ENCODE results near the gene ZP1. TPM values are rescaled to one million over a fixed set of nuclear protein-coding genes. Genes with fewer than 3 reads are reported as not detected.
"Not testable (repeated sequence)": the region's sequence is repeated elsewhere in the genome, so short reads cannot be mapped to it uniquely, and the experiment has no call there.

The ZP1 gene, protein sequence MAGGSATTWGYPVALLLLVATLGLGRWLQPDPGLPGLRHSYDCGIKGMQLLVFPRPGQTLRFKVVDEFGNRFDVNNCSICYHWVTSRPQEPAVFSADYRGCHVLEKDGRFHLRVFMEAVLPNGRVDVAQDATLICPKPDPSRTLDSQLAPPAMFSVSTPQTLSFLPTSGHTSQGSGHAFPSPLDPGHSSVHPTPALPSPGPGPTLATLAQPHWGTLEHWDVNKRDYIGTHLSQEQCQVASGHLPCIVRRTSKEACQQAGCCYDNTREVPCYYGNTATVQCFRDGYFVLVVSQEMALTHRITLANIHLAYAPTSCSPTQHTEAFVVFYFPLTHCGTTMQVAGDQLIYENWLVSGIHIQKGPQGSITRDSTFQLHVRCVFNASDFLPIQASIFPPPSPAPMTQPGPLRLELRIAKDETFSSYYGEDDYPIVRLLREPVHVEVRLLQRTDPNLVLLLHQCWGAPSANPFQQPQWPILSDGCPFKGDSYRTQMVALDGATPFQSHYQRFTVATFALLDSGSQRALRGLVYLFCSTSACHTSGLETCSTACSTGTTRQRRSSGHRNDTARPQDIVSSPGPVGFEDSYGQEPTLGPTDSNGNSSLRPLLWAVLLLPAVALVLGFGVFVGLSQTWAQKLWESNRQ
- polyA plus RNA-seq (ENCODE audit: low read depth in 6 of 6) = not detected

GRCh38 chr11:60866911-60867870, at the start of gene ZP1:
Gene ZP1, plus strand, starts transcription at chr11:60867542. Its CDS starts 20 bp downstream, at chr11:60867562.
- ATAC-seq (ENCODE audit: low read depth in 2 of 2) (no peak), DNase-seq (no peak)
- H3K9me3 Mint-ChIP-seq = no peaks in the 10 kb centered on the region
- H3K27me3 Mint-ChIP-seq = peaks cover 0 to 15% (median 7%) of the 10 kb centered on the region in 3 donors
- no peak within 1 kb of the TSS for H3K4me3 Mint-ChIP-seq
- H3K27ac Mint-ChIP-seq = no peak within 1 kb of the TSS
- H3K4me1 Mint-ChIP-seq = no peaks in the 10 kb centered on the region
- H3K36me3 Mint-ChIP-seq = no peaks in the 10 kb centered on the region

- ATAC-seq (ENCODE audit: low read depth in 2 of 2) = no peak
- H3K4me1 Mint-ChIP-seq = peaks cover 8 to 10% (median 9%) of the 10 kb centered on the region in 3 donors
- H3K4me3 Mint-ChIP-seq = no peak overlapping the region
- H3K27me3 Mint-ChIP-seq = peaks cover 0 to 15% (median 4%) of the 10 kb centered on the region in 3 donors
- H3K36me3 Mint-ChIP-seq = no peaks in the 10 kb centered on the region
- no peak for DNase-seq
- no peak overlapping the region for H3K27ac Mint-ChIP-seq
- H3K9me3 Mint-ChIP-seq = peaks cover 0 to 20% (median 13%) of the 10 kb centered on the region in 7 donors
Observed at GRCh38 chr11:60818057-60818456, 49.3 kb upstream of the ZP1 start.

DNA sequence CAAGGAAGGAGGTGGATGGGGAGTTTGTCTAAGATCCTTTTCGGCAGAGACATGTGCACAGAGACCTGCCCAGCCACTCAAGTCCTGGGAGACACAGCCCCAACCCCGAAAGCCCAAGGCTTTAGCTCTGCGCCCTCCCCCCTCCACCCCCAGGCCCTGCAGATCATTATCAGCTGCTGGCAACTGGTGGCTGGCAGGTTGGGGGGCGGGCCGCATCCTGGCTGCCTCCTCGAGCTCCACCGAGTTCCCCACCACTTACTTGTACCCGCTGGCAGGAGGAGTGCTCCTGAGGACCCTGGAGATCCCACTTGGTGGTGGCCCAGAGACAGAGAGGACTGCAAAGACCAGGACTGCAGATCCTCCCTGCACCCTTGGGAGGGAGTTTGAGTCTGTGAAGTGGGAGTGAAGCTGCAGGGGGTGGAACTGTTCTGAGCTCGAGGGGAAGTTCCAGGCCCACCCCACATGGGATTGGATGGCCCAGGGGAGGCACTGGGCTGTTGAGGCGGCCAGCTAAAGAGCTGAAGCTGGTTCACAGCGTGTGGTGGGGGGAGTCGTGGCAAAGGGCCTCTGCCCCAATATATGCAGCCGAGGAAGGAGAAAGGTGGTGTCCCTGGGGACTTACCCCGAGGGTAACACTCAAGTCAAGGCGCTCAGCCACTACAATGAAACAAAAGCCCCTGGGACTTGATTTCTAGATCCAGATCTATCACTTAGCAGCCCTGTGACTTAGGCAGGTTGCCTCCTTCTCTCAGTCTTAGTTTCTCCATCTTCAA, 45.3 kb upstream of the ZP1 start:
- peaks cover 0 to 15% (median 4%) of the 10 kb centered on the region in 3 donors for H3K27me3 Mint-ChIP-seq
- ATAC-seq (ENCODE audit: low read depth in 2 of 2) (no peak), DNase-seq (no peak)

GRCh38 chr11:60823745-60824306, 43.5 kb upstream of the ZP1 start:
- ATAC-seq (ENCODE audit: low read depth in 2 of 2); H3K27ac Mint-ChIP-seq; H3K36me3 Mint-ChIP-seq; DNase-seq; H3K4me1 Mint-ChIP-seq; H3K9me3 Mint-ChIP-seq: not testable (repeated sequence)
- peak overlapping the region in 1 of 8 donors; percentile 13 for H3K4me3 Mint-ChIP-seq
- peaks cover 0 to 14% (median 4%) of the 10 kb centered on the region in 3 donors for H3K27me3 Mint-ChIP-seq

More for the DNA sequence above, 45.3 kb upstream of the ZP1 start:
- no peaks in the 10 kb centered on the region for H3K36me3 Mint-ChIP-seq
- H3K4me3 Mint-ChIP-seq = no peak overlapping the region
- H3K4me1 Mint-ChIP-seq = peaks cover 4 to 10% (median 5%) of the 10 kb centered on the region in 3 donors
- peaks cover 0 to 9% (median 6%) of the 10 kb centered on the region in 7 donors for H3K9me3 Mint-ChIP-seq
- H3K27ac Mint-ChIP-seq = peak overlapping the region in 1 of 6 donors; percentile 56

DNA sequence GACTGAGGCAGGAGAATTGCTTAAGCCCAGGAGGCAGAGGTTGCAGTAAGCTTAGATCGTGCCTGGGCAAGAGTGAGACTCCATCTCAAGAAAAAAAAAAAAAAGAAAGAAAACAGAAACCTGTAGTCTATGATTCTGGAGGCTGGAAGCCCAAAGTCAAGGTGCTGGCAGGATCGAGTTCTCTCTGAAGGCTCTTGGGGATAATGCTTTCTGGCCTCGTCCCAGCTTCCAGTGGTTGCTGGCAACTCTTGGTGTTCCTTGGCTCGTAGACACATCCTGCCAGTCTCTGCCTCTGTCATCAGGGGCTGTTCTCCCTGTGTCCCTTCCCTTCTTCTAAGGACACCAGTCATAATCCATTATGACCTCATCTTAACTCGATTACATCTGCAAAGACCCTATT, 42.2 kb upstream of the ZP1 start:
- ATAC-seq (ENCODE audit: low read depth in 2 of 2) (no peak), DNase-seq (no peak)
- Mint-ChIP-seq H3K4me3 (no peak overlapping the region), H3K27me3 (peaks cover 0 to 11% (median 0%) of the 10 kb centered on the region in 3 donors), H3K36me3 (no peaks in the 10 kb centered on the region), H3K4me1 (peaks cover 4 to 10% (median 5%) of the 10 kb centered on the region in 3 donors), H3K9me3 (no peaks in the 10 kb centered on the region), H3K27ac (no peak overlapping the region)

- DNase-seq (no peak), ATAC-seq (ENCODE audit: low read depth in 2 of 2) (no peak)
- Mint-ChIP-seq H3K4me1 (peaks cover 5 to 10% (median 6%) of the 10 kb centered on the region in 3 donors), H3K4me3 (no peak overlapping the region), H3K27me3 (peaks cover 0 to 11% (median 0%) of the 10 kb centered on the region in 3 donors), H3K36me3 (no peaks in the 10 kb centered on the region), H3K9me3 (no peaks in the 10 kb centered on the region), H3K27ac (no peak overlapping the region)
Observed at GRCh38 chr11:60825790-60826189, 41.6 kb upstream of the ZP1 start.

- Mint-ChIP-seq H3K4me3 (peak overlapping the region in 3 of 8 donors; percentile 1 to 79 (median 23)), H3K9me3 (no peaks in the 10 kb centered on the region), H3K27me3 (peaks cover 0 to 15% (median 4%) of the 10 kb centered on the region in 3 donors), H3K4me1 (peaks cover 0 to 5% (median 3%) of the 10 kb centered on the region in 3 donors), H3K27ac (no peak overlapping the region), H3K36me3 (no peaks in the 10 kb centered on the region)
- DNase-seq (no peak), ATAC-seq (ENCODE audit: low read depth in 2 of 2) (peak in 1 of 2 donors; percentile 43)
Observed at GRCh38 chr11:60830478-60831142, 36.7 kb upstream of the ZP1 start.

- Mint-ChIP-seq H3K9me3 (no peaks in the 10 kb centered on the region), H3K36me3 (no peaks in the 10 kb centered on the region), H3K27me3 (peaks cover 0 to 15% (median 4%) of the 10 kb centered on the region in 3 donors), H3K27ac (no peak overlapping the region), H3K4me3 (peak overlapping the region in 3 of 8 donors; percentile 1 to 79 (median 23)), H3K4me1 (peaks cover 0 to 7% (median 5%) of the 10 kb centered on the region in 3 donors)
- peak; percentile 81 to 95 for ATAC-seq (ENCODE audit: low read depth in 2 of 2)
- peak; percentile 67 for DNase-seq
Observed at GRCh38 chr11:60831143-60831500, 36.2 kb upstream of the ZP1 start.

DNA sequence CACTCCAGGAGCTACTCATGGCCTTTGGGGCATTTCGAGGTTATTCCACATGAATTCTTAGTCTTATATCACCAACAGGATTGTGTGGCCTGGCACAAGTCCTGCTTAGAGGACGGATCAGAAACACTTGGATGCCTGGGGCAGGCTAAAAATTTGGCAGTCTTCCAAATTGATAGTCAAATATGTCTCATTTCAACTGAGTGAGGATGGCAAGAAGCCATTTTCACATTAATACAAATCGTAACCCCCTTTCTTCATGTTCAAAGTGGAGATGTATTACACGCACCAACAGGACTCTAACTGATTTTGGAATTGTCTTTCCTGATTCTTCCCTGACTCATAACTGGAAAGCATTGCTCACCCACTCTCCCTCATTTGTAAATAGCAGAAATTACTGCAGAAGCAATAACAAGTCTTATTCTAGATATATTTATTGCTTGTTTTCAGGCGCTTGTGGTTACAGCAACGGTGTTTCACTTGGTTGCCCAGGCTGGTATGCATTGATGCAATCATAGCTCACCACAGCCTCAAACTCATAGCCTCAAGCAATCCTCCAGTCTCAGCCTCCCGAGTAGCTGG, 35.8 kb upstream of the ZP1 start:
- H3K9me3 Mint-ChIP-seq = no peaks in the 10 kb centered on the region
- no peak overlapping the region for H3K4me3 Mint-ChIP-seq
- no peak for ATAC-seq (ENCODE audit: low read depth in 2 of 2)
- no peak overlapping the region for H3K27ac Mint-ChIP-seq
- H3K27me3 Mint-ChIP-seq = peaks cover 0 to 15% (median 4%) of the 10 kb centered on the region in 3 donors
- H3K4me1 Mint-ChIP-seq = peaks cover 0 to 8% (median 5%) of the 10 kb centered on the region in 3 donors
- no peak for DNase-seq
- H3K36me3 Mint-ChIP-seq = no peaks in the 10 kb centered on the region

DNA sequence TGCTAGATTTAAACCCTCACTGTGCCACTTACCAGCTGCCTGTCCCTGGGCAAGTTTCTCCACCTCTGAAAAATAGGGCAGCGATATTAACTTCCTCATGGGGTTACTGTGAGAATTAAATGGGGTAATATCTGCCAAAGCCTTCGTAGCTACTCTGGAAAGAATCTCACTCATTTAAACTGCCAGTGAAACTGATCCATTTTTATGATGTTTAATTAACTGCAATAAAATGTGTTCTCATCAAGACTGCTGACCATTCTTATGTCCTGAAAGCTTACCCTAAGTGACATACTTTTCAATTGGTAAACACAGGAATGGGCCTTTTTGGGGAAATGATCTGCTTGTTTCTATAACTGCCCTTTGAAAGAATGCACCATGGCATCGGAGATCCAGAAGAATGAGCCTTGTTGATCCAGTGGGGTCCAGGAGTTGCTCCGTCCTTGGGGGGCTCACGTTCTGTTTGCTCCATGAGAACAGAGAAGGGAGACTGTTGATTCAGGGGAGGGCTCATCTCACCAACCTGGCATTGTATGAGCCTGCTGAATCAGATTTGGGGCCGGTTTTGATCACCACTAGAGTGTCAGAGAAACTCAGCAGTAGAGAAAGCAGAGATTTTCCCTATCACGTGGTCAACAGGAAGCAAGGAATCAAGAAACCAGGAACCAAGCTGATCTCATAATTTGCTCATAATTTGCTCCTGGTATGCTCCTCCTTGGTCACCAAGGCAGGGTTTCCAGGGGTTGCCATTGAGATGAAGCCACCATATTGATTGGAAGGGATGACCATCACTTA, 32.4 kb upstream of the ZP1 start:
- DNase-seq = no peak
- H3K4me3 Mint-ChIP-seq = no peak overlapping the region
- no peak for ATAC-seq (ENCODE audit: low read depth in 2 of 2)
- H3K27ac Mint-ChIP-seq = no peak overlapping the region
- H3K9me3 Mint-ChIP-seq = no peaks in the 10 kb centered on the region
- H3K4me1 Mint-ChIP-seq = peaks cover 3 to 8% (median 5%) of the 10 kb centered on the region in 3 donors
- H3K27me3 Mint-ChIP-seq = peaks cover 0 to 9% (median 4%) of the 10 kb centered on the region in 3 donors
- no peaks in the 10 kb centered on the region for H3K36me3 Mint-ChIP-seq

- ATAC-seq (ENCODE audit: low read depth in 2 of 2) (no peak), DNase-seq (no peak)
- peaks cover 0 to 9% (median 4%) of the 10 kb centered on the region in 3 donors for H3K27me3 Mint-ChIP-seq
- peak overlapping the region in 1 of 6 donors; percentile 26 for H3K27ac Mint-ChIP-seq
- H3K36me3 Mint-ChIP-seq = no peaks in the 10 kb centered on the region
- no peaks in the 10 kb centered on the region for H3K9me3 Mint-ChIP-seq
- no peak overlapping the region for H3K4me3 Mint-ChIP-seq
- peaks cover 3 to 8% (median 5%) of the 10 kb centered on the region in 3 donors for H3K4me1 Mint-ChIP-seq
Observed at GRCh38 chr11:60835534-60835846, 31.9 kb upstream of the ZP1 start.
